ENCODE data around the gene HSPB1.
"Not testable (repeated sequence)": the region's sequence is repeated elsewhere in the genome, so short reads cannot be mapped to it uniquely, and the experiment has no call there.

HSPB1 gene

DNA sequence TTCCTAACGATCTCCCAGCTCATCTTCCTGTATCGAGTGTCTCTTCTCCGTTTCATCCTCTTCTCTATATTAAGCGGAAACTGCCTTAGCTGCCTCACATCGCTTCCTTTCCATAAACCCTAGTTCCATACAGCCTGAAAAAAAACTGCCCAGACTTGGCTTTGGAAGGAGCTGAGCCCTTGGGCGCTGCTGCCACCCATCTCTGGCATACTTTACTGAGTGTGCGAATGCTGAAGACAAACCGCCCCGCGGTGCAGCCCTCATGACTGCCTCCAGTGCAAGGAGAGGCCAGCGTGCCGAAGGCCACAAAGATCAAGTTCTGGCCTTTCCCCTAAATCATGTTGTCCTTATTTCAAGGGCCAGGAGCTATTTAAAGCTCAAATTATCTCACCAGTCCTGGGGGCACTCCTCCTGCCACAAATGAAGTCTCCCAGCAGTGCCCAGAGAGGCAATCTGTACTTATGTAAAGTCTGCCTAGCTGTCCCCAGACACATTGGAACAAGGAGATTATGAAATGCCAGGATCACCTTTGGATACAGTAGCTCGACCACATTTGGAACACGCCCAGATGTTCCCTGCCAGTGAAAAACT, 31.1 kb downstream of the HSPB1 start:
- DNase-seq (ENCODE audit: extremely low read depth, low read depth) = no peak
- no peak for TF ChIP-seq CTCF (IDR thresholded peaks at IDR 0.05; ENCODE audit: low read depth, low read length)

GRCh38 chr7:76334320-76334967, 32.0 kb downstream of the HSPB1 start:
- no peak for DNase-seq (ENCODE audit: extremely low read depth, low read depth)
- TF ChIP-seq CTCF (IDR thresholded peaks at IDR 0.05; ENCODE audit: low read depth, low read length) = no peak

DNA sequence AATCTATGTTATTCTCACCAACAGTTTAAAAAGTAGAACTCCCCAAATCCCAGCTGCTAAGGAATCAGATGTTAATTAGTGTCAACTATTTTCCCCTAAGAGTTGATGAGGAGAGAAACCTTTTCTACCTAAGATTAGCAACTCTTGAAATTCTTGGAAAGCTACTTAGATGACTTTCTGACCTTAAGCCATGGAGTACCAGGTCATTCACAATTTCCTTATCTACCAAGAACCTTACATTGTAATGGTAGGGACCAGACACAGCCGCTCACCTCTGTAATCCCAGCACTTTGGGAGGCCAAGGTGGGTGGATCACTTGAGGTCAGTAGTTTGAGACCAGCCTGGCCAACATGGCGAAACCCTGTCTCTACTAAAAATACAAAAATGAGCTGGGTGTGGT, 32.9 kb downstream of the HSPB1 start:
- not testable (repeated sequence) for DNase-seq (ENCODE audit: extremely low read depth, low read depth)

- no peak for TF ChIP-seq CTCF (IDR thresholded peaks at IDR 0.05; ENCODE audit: low read depth, low read length)
- no peak for DNase-seq (ENCODE audit: extremely low read depth, low read depth)
Measured at GRCh38 chr7:76336094-76336493, 33.6 kb downstream of the HSPB1 start.

DNA sequence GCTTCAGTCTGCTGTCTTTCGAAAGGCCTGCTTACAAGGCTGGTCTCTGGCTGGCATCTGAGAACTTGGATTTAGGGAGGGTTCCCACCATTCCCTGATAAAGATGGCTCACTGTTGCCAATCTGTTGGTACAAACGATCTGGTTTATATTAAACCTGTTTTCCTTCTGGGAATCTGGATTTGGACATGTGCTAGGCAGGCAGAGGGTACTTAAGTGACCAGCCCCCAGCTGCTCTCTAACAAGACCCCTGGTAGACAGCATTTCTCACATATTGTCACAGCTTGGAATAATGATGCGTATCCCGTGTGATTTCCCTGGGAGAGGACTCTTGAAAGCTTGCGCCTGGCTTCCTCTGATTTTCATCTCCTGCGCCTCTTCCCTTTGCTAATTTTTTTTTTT, 34.7 kb downstream of the HSPB1 start:
- DNase-seq (ENCODE audit: extremely low read depth, low read depth) = no peak
- TF ChIP-seq CTCF (IDR thresholded peaks at IDR 0.05; ENCODE audit: low read depth, low read length) = no peak

- TF ChIP-seq CTCF (IDR thresholded peaks at IDR 0.05; ENCODE audit: low read depth, low read length) = no peak
- DNase-seq (ENCODE audit: extremely low read depth, low read depth) = no peak
Measured at GRCh38 chr7:76338298-76339084, 36.0 kb downstream of the HSPB1 start.

GRCh38 chr7:76340617-76341131, 38.2 kb downstream of the HSPB1 start:
- TF ChIP-seq CTCF (IDR thresholded peaks at IDR 0.05; ENCODE audit: low read depth, low read length) = no peak
- DNase-seq (ENCODE audit: extremely low read depth, low read depth) = peak; percentile 62
